ENCODE measurements around the gene DLX5. TPM values are rescaled to one million over a fixed set of nuclear protein-coding genes. Genes with fewer than 3 reads are reported as not detected.

Gene DLX5
- total RNA-seq, 2 experiments from 2014 or later: not detected

GRCh38 chr7:96996958-96997511, 27.6 kb downstream of the DLX5 start:
- POLR2A ChIA-PET: no interaction called here
- Mint-ChIP-seq H3K36me3 (ENCODE audit: low read depth) (peaks cover 8% of the 10 kb centered on the region), H3K9me3 (no peaks in the 10 kb centered on the region), H3K4me3 (no peak overlapping the region), H3K27me3 (peaks cover 90% of the 10 kb centered on the region), H3K4me1 (no peaks in the 10 kb centered on the region), H3K27ac (no peak overlapping the region)
- no peak for DNase-seq
- CTCF ChIA-PET: no interaction called here

- Mint-ChIP-seq H3K9me3 (no peaks in the 10 kb centered on the region), H3K27ac (no peak overlapping the region), H3K4me3 (no peak overlapping the region), H3K4me1 (no peaks in the 10 kb centered on the region), H3K27me3 (peaks cover 92% of the 10 kb centered on the region), H3K36me3 (ENCODE audit: low read depth) (peaks cover 8% of the 10 kb centered on the region)
- ChIA-PET CTCF (no interaction called here), POLR2A (no interaction called here)
- DNase-seq: no peak
Measured at GRCh38 chr7:96996111-96996957, 28.3 kb downstream of the DLX5 start.

GRCh38 chr7:96995406-96996110, 29.1 kb downstream of the DLX5 start:
- H3K36me3 Mint-ChIP-seq (ENCODE audit: low read depth): peaks cover 8% of the 10 kb centered on the region
- ChIA-PET CTCF (no interaction called here), POLR2A (no interaction called here)
- no peaks in the 10 kb centered on the region for H3K9me3 Mint-ChIP-seq
- no peak for DNase-seq
- H3K4me1 Mint-ChIP-seq: no peaks in the 10 kb centered on the region
- H3K4me3 Mint-ChIP-seq: no peak overlapping the region
- H3K27ac Mint-ChIP-seq: no peak overlapping the region
- H3K27me3 Mint-ChIP-seq: peaks cover 89% of the 10 kb centered on the region

GRCh38 chr7:96993980-96994379, 30.7 kb downstream of the DLX5 start:
- Mint-ChIP-seq H3K27me3 (peaks cover 85% of the 10 kb centered on the region), H3K4me3 (no peak overlapping the region), H3K4me1 (no peaks in the 10 kb centered on the region), H3K36me3 (ENCODE audit: low read depth) (peaks cover 8% of the 10 kb centered on the region), H3K9me3 (no peaks in the 10 kb centered on the region), H3K27ac (no peak overlapping the region)
- ChIA-PET POLR2A (no interaction called here), CTCF (no interaction called here)
- DNase-seq: no peak

- ChIA-PET CTCF (no interaction called here), POLR2A (no interaction called here)
- Mint-ChIP-seq H3K27ac (no peak overlapping the region), H3K4me3 (no peak overlapping the region), H3K9me3 (no peaks in the 10 kb centered on the region), H3K4me1 (no peaks in the 10 kb centered on the region), H3K27me3 (peaks cover 85% of the 10 kb centered on the region), H3K36me3 (ENCODE audit: low read depth) (peaks cover 8% of the 10 kb centered on the region)
- DNase-seq: no peak
Measured at GRCh38 chr7:96993094-96993865, 31.4 kb downstream of the DLX5 start.

GRCh38 chr7:96992192-96993005, 32.2 kb downstream of the DLX5 start:
- CTCF ChIA-PET: interaction anchor here (1.4 kb wide), 1 partner anchor 35 kb away, joined by 10 read pairs; no protein-coding TSS in a partner anchor
- H3K27me3 Mint-ChIP-seq: peaks cover 81% of the 10 kb centered on the region
- H3K4me1 Mint-ChIP-seq: no peaks in the 10 kb centered on the region
- H3K36me3 Mint-ChIP-seq (ENCODE audit: low read depth): peaks cover 8% of the 10 kb centered on the region
- no peaks in the 10 kb centered on the region for H3K9me3 Mint-ChIP-seq
- H3K27ac Mint-ChIP-seq: no peak overlapping the region
- H3K4me3 Mint-ChIP-seq: no peak overlapping the region
- no peak for DNase-seq
- POLR2A ChIA-PET: no interaction called here

- DNase-seq: no peak
- CTCF ChIA-PET: interaction anchor here (1.4 kb wide), 1 partner anchor 36 kb away, joined by 10 read pairs; no protein-coding TSS in a partner anchor
- no peaks in the 10 kb centered on the region for H3K9me3 Mint-ChIP-seq
- no peak overlapping the region for H3K4me3 Mint-ChIP-seq
- H3K27me3 Mint-ChIP-seq: peaks cover 80% of the 10 kb centered on the region
- peaks cover 5% of the 10 kb centered on the region for H3K36me3 Mint-ChIP-seq (ENCODE audit: low read depth)
- H3K27ac Mint-ChIP-seq: no peak overlapping the region
- POLR2A ChIA-PET: no interaction called here
- no peaks in the 10 kb centered on the region for H3K4me1 Mint-ChIP-seq
Measured at GRCh38 chr7:96991546-96992191, 33.0 kb downstream of the DLX5 start.

- CTCF ChIA-PET: no interaction called here
- Mint-ChIP-seq H3K4me1 (no peaks in the 10 kb centered on the region), H3K9me3 (no peaks in the 10 kb centered on the region), H3K36me3 (ENCODE audit: low read depth) (peaks cover 5% of the 10 kb centered on the region), H3K27me3 (peaks cover 72% of the 10 kb centered on the region), H3K4me3 (no peak overlapping the region), H3K27ac (no peak overlapping the region)
- no peak for DNase-seq
- POLR2A ChIA-PET: no interaction called here
Measured at GRCh38 chr7:96989859-96990317, 34.7 kb downstream of the DLX5 start.

- POLR2A ChIA-PET: no interaction called here
- CTCF ChIA-PET: no interaction called here
- Mint-ChIP-seq H3K9me3 (no peaks in the 10 kb centered on the region), H3K4me1 (no peaks in the 10 kb centered on the region), H3K27ac (no peak overlapping the region), H3K27me3 (peaks cover 67% of the 10 kb centered on the region), H3K36me3 (ENCODE audit: low read depth) (peaks cover 5% of the 10 kb centered on the region), H3K4me3 (no peak overlapping the region)
- no peak for DNase-seq
Measured at GRCh38 chr7:96989241-96989858, 35.3 kb downstream of the DLX5 start.

- Mint-ChIP-seq H3K4me1 (no peaks in the 10 kb centered on the region), H3K4me3 (no peak overlapping the region), H3K27me3 (peaks cover 53% of the 10 kb centered on the region), H3K27ac (no peak overlapping the region), H3K36me3 (ENCODE audit: low read depth) (peaks cover 2% of the 10 kb centered on the region), H3K9me3 (no peaks in the 10 kb centered on the region)
- no peak for DNase-seq
- ChIA-PET CTCF (interaction anchor here (0.7 kb wide), 2 partner anchors 573 to 1689 kb away, joined by 3 read pairs; no protein-coding TSS in a partner anchor), POLR2A (no interaction called here)
Measured at GRCh38 chr7:96987719-96988118, 36.9 kb downstream of the DLX5 start.

GRCh38 chr7:96986901-96987300, 37.7 kb downstream of the DLX5 start:
- Mint-ChIP-seq H3K36me3 (ENCODE audit: low read depth) (no peaks in the 10 kb centered on the region), H3K27ac (no peak overlapping the region), H3K4me1 (no peaks in the 10 kb centered on the region), H3K4me3 (no peak overlapping the region), H3K9me3 (no peaks in the 10 kb centered on the region), H3K27me3 (peaks cover 45% of the 10 kb centered on the region)
- no peak for DNase-seq
- ChIA-PET POLR2A (no interaction called here), CTCF (interaction anchor here (0.6 to 1.2 kb wide), 2 partner anchors 27 to 40 kb away, joined by 3 read pairs; no protein-coding TSS in a partner anchor)

Data from activated CD4-positive, alpha-beta memory T cell treated with anti-CD3 and anti-CD28 coated beads, Interleukin-2, amount 10 ng/mL, durations not matched to agents 7 days and 5 days (primary cell).